Effector memory CD4-positive, alpha-beta T cell (primary cell): ENCODE measurements around the gene PLCB4.

Experiments used
- DNase-seq, 3 donors: peaks; one replicate each; pipeline ENCODE4 v3.0.0-alpha.2; 2020
- H3K27ac ChIP-seq: 2 replicates; pipeline ENCODE4 v1.7.0; 2013; ENCODE audit warnings: mild to moderate bottlenecking, low read length, moderate library complexity; ENCODE audit not compliant: insufficient read depth, poor library complexity, severe bottlenecking
- H3K27me3 ChIP-seq: replicated peaks from 2 replicates; pipeline ENCODE4 v1.7.0; 2013; ENCODE audit warnings: mild to moderate bottlenecking, low read length; ENCODE audit not compliant: insufficient read depth, control insufficient read depth, poor library complexity, severe bottlenecking
- H3K36me3 ChIP-seq: 2 replicates; pipeline ENCODE4 v1.7.0; 2013; ENCODE audit warnings: mild to moderate bottlenecking, low read length, moderate library complexity; ENCODE audit not compliant: control insufficient read depth, insufficient read depth
- H3K4me1 ChIP-seq: 2 replicates; pipeline ENCODE4 v1.7.0; 2013; ENCODE audit warnings: low read length, mild to moderate bottlenecking; ENCODE audit not compliant: control insufficient read depth, insufficient read depth, poor library complexity, severe bottlenecking
- H3K4me3 ChIP-seq: 2 replicates; pipeline ENCODE4 v1.7.0; 2013; ENCODE audit warnings: low read length, low read depth, mild to moderate bottlenecking; ENCODE audit not compliant: insufficient read depth, poor library complexity, severe bottlenecking
- H3K9me3 ChIP-seq: 2 replicates; pipeline ENCODE4 v1.7.0; 2013; ENCODE audit warnings: mild to moderate bottlenecking, low read length, moderate library complexity; ENCODE audit not compliant: control insufficient read depth

The PLCB4 gene

DNA sequence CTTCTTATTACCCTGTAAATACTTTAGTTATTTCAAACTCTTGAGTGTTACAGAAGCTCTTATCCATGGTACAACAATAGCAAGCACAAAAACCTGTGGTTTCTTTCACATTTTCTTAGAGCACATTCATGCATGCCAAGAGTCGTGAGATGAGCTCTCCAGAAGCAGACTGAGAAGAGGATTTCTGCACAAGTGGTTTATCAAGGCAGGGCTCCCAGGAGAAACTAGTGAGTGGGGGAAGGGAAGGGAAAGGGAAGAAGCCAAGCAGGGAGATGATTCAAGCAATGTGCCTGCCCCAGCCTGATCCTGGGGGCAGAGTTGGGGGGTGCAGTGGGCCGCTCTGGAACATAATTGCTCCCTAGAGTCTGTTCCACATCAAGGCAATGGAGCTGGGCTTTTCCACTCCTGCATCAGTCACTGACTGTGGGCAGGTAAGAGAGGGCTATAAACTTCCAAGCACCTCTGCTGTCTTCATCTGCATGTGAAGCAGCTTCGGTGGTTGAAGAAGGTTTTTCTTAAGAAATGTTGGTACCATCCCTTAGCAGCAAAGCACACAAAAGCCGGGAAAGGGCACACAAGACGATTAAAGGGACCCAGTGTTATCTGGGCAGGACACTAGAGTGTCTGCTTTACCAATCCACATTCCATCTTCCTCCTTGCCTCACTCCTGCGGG lies 152.1 kb downstream of the PLCB4 start:
- DNase-seq: no peak
- H3K27me3 ChIP-seq: no peaks in the 10 kb centered on the region

GRCh38 chr20:9223296-9223695 lies 154.4 kb downstream of the PLCB4 start:
- H3K27me3 ChIP-seq: no peaks in the 10 kb centered on the region
- H3K36me3 ChIP-seq: no peaks in the 10 kb centered on the region
- H3K4me3 ChIP-seq: no peak overlapping the region
- no peaks in the 10 kb centered on the region for H3K9me3 ChIP-seq
- H3K4me1 ChIP-seq: no peaks in the 10 kb centered on the region
- no peak for DNase-seq
- H3K27ac ChIP-seq: no peak overlapping the region

More for the DNA sequence above, 152.1 kb downstream of the PLCB4 start:
- Histone ChIP-seq H3K4me1 (no peaks in the 10 kb centered on the region), H3K9me3 (no peaks in the 10 kb centered on the region), H3K27ac (no peak overlapping the region), H3K36me3 (no peaks in the 10 kb centered on the region), H3K4me3 (no peak overlapping the region)

- no peak for DNase-seq
- no peaks in the 10 kb centered on the region for H3K9me3 ChIP-seq
- H3K36me3 ChIP-seq: no peaks in the 10 kb centered on the region
- no peaks in the 10 kb centered on the region for H3K4me1 ChIP-seq
- H3K27ac ChIP-seq: no peak overlapping the region
- H3K27me3 ChIP-seq: no peaks in the 10 kb centered on the region
- H3K4me3 ChIP-seq: no peak overlapping the region
Observed at GRCh38 chr20:9225879-9226278, 157.0 kb downstream of the PLCB4 start.

- Histone ChIP-seq H3K36me3 (no peaks in the 10 kb centered on the region), H3K4me3 (no peak overlapping the region)
- no peak for DNase-seq
Observed at GRCh38 chr20:9227896-9228615, 159.2 kb downstream of the PLCB4 start.

GRCh38 chr20:9228774-9229450 lies 160.0 kb downstream of the PLCB4 start:
- DNase-seq: no peak

More at GRCh38 chr20:9227896-9228615, 159.2 kb downstream of the PLCB4 start:
- no peaks in the 10 kb centered on the region for H3K4me1 ChIP-seq
- no peak overlapping the region for H3K27ac ChIP-seq
- no peaks in the 10 kb centered on the region for H3K27me3 ChIP-seq
- H3K9me3 ChIP-seq: no peaks in the 10 kb centered on the region

DNA sequence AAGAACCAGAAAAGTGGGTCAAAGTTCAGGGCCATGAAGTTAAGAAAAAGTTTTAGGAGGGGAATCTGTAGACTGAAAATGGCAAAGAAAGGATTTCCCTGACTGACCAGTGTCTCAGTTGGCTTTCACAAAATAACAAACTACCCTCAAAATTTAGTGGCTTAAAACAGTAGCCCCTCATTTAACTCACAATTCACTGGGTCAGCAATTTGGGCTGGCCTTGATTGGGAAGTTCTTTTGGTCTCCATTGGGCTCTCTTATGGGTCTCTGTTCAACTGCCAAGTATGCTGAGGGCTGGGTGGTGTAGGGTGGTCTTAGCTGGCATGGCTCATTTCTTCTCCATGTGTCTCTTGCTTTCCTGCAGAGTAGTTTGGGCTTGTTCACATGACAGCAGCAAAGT lies 161.5 kb downstream of the PLCB4 start:
- no peak for DNase-seq
- Histone ChIP-seq H3K4me3 (no peak overlapping the region), H3K36me3 (no peaks in the 10 kb centered on the region), H3K9me3 (no peaks in the 10 kb centered on the region), H3K4me1 (no peaks in the 10 kb centered on the region), H3K27me3 (no peaks in the 10 kb centered on the region), H3K27ac (no peak overlapping the region)

More at GRCh38 chr20:9228774-9229450, 160.0 kb downstream of the PLCB4 start:
- no peaks in the 10 kb centered on the region for H3K4me1 ChIP-seq
- no peaks in the 10 kb centered on the region for H3K27me3 ChIP-seq
- no peak overlapping the region for H3K4me3 ChIP-seq
- no peak overlapping the region for H3K27ac ChIP-seq
- no peaks in the 10 kb centered on the region for H3K36me3 ChIP-seq
- no peaks in the 10 kb centered on the region for H3K9me3 ChIP-seq

- Histone ChIP-seq H3K4me1 (no peaks in the 10 kb centered on the region), H3K9me3 (no peaks in the 10 kb centered on the region), H3K4me3 (no peak overlapping the region), H3K27me3 (no peaks in the 10 kb centered on the region), H3K27ac (no peak overlapping the region), H3K36me3 (no peaks in the 10 kb centered on the region)
- DNase-seq: no peak
Observed at GRCh38 chr20:9233804-9234203, 164.9 kb downstream of the PLCB4 start.

DNA sequence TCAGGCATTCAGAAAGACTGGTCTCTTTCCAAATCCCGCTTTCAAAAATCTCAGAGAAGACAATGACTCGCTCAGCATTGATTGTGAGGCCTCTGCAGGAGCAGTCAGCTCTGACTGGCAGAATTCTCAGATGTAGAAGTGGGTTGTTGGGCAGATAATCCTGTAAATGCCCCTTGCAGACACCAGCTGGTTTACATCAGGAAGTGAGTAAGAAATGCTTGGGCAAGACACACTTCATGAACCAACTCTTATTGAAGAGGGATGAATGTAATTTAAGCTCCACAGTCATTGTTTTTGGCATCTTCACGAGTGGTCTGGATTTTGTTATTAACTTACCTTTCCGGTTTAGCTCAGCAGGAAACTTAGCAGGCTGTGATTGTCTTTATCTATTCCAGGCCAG lies 166.6 kb downstream of the PLCB4 start:
- no peak overlapping the region for H3K27ac ChIP-seq
- no peaks in the 10 kb centered on the region for H3K36me3 ChIP-seq
- no peaks in the 10 kb centered on the region for H3K4me1 ChIP-seq
- no peak overlapping the region for H3K4me3 ChIP-seq
- H3K9me3 ChIP-seq: no peaks in the 10 kb centered on the region
- no peak for DNase-seq
- no peaks in the 10 kb centered on the region for H3K27me3 ChIP-seq

DNA sequence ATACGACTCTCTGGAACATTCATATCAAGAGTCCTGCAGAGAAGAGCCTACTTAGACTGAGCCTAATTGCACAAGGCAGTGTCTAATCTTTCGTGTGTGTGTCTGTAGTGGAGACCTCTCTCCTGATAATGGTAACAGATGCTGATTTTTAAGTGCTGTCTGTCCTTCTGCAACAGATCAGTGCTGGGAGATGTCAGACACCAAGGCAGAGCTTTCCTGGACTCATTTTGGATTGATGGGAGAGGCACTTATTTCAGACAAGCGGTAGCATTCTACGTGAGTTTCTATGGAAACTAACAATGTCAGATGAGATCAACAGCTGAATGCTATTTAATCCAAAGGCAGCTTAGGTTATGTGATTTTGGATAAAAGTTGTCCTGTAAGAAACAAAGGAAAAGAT lies 167.6 kb downstream of the PLCB4 start:
- H3K9me3 ChIP-seq: no peaks in the 10 kb centered on the region
- no peak for DNase-seq
- no peak overlapping the region for H3K27ac ChIP-seq
- H3K4me3 ChIP-seq: no peak overlapping the region
- H3K36me3 ChIP-seq: no peaks in the 10 kb centered on the region
- no peaks in the 10 kb centered on the region for H3K4me1 ChIP-seq
- H3K27me3 ChIP-seq: no peaks in the 10 kb centered on the region

GRCh38 chr20:9241232-9241692 lies 172.4 kb downstream of the PLCB4 start:
- Histone ChIP-seq H3K4me1 (no peaks in the 10 kb centered on the region), H3K36me3 (no peaks in the 10 kb centered on the region), H3K9me3 (no peaks in the 10 kb centered on the region), H3K27ac (no peak overlapping the region), H3K27me3 (no peaks in the 10 kb centered on the region), H3K4me3 (no peak overlapping the region)
- DNase-seq: no peak
